ENCODE measurements around the gene OMP. TPM values are rescaled to one million over a fixed set of nuclear protein-coding genes. Genes with fewer than 3 reads are reported as not detected.

OMP gene
- total RNA-seq, 1 experiment from 2014 or later = not detected

DNA sequence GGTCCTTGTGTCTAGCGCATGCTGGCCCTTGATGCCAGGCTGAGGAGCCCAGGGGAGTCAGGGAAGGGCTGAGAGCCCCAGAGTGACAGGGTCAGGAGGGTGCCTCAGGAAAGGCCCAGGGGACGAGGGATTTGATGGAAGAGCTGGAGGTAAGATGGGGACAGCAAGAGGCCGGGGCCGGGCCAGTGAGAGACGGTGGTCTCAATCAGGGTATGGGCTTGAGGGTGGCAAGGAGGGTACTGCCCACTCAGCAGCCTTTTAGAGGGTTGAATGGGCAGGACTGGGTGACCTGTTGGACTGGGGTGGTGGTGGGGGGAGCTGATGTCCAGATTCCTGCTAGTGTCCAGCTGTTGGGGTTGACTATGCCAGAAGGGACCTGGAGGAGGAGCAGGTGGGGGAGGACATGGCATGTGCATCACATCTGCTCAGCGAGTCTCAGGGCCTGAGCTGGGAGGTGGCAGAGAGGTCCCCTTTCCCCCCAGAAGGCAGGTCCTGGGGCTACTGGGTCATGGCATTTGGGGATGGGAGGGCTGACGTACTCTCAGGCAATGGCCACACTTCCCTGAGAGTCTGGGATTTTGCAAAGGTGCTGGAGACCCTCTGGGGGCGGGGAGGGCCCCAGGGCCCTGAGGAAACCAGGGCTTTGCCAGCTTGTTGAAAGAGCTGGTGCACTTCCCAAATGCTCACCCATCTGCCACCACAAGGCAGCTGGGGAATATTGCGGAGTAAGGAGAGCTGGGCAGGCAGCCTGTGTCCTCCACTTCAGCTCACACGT is 43.8 kb downstream of the OMP start (continued):
- no peak for TF ChIP-seq ELF4 (CRISPR knock-in tag; IDR thresholded peaks at IDR 0.05; ENCODE audit: low read depth)
- TF ChIP-seq KAT7 (CRISPR knock-in tag; IDR thresholded peaks at IDR 0.05; ENCODE audit: borderline replicate concordance) = no peak
- TF ChIP-seq GRHL2 (CRISPR knock-in tag; IDR thresholded peaks at IDR 0.05; ENCODE audit: insufficient replicate concordance, severe bottlenecking) = no peak

DNA sequence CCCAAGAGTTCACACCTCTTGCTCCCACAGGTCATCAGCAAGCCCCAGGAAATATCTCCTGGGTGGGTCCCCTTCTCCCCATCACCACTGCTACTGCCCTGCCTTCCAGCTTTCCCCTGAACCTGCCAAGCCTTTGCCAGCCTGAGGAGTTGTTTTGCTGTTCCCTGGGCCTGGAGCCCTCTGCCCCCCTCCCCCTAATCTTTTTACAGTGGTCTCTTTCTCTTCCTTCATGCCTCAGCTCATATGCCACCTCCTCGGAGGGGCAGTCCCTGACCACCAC is 44.3 kb downstream of the OMP start:
- POLR2A ChIA-PET = interaction anchor here (0.8 kb wide), 1 partner anchor 25 kb away, joined by 4 read pairs; no protein-coding TSS in a partner anchor
- H3K9me3 Mint-ChIP-seq = no peaks in the 10 kb centered on the region
- ATAC-seq (no peak), DNase-seq (ENCODE audit: low spot score) (no peak)
- peaks cover 10% of the 10 kb centered on the region for H3K27me3 Mint-ChIP-seq (ENCODE audit: low read depth)
- TF ChIP-seq TEAD1 (CRISPR knock-in tag; IDR thresholded peaks at IDR 0.05) (no peak), ZNF317 (CRISPR knock-in tag; IDR thresholded peaks at IDR 0.05; ENCODE audit: borderline replicate concordance, low read depth) (no peak), FOXK1 (CRISPR knock-in tag; IDR thresholded peaks at IDR 0.05) (no peak), TP53 (CRISPR knock-in tag; IDR thresholded peaks at IDR 0.05) (no peak), SOX15 (CRISPR knock-in tag; IDR thresholded peaks at IDR 0.05) (no peak)
- TF ChIP-seq, protein P1, sequence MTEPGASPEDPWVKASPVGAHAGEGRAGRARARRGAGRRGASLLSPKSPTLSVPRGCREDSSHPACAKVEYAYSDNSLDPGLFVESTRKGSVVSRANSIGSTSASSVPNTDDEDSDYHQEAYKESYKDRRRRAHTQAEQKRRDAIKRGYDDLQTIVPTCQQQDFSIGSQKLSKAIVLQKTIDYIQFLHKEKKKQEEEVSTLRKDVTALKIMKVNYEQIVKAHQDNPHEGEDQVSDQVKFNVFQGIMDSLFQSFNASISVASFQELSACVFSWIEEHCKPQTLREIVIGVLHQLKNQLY (CRISPR knock-in tag; IDR thresholded peaks at IDR 0.05) = no peak
- TF ChIP-seq, protein P2, sequence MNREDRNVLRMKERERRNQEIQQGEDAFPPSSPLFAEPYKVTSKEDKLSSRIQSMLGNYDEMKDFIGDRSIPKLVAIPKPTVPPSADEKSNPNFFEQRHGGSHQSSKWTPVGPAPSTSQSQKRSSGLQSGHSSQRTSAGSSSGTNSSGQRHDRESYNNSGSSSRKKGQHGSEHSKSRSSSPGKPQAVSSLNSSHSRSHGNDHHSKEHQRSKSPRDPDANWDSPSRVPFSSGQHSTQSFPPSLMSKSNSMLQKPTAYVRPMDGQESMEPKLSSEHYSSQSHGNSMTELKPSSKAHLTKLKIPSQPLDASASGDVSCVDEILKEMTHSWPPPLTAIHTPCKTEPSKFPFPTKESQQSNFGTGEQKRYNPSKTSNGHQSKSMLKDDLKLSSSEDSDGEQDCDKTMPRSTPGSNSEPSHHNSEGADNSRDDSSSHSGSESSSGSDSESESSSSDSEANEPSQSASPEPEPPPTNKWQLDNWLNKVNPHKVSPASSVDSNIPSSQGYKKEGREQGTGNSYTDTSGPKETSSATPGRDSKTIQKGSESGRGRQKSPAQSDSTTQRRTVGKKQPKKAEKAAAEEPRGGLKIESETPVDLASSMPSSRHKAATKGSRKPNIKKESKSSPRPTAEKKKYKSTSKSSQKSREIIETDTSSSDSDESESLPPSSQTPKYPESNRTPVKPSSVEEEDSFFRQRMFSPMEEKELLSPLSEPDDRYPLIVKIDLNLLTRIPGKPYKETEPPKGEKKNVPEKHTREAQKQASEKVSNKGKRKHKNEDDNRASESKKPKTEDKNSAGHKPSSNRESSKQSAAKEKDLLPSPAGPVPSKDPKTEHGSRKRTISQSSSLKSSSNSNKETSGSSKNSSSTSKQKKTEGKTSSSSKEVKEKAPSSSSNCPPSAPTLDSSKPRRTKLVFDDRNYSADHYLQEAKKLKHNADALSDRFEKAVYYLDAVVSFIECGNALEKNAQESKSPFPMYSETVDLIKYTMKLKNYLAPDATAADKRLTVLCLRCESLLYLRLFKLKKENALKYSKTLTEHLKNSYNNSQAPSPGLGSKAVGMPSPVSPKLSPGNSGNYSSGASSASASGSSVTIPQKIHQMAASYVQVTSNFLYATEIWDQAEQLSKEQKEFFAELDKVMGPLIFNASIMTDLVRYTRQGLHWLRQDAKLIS (CRISPR knock-in tag; IDR thresholded peaks at IDR 0.05; ENCODE audit: borderline replicate concordance) = no peak
- peaks cover 23% of the 10 kb centered on the region for H3K4me1 Mint-ChIP-seq
- H3K27ac Mint-ChIP-seq = no peak overlapping the region
- peak overlapping the region; percentile 78 for H3K4me3 Mint-ChIP-seq
- CTCF ChIA-PET = interaction anchor here (0.9 to 5.5 kb wide), 9 partner anchors 19 to 413 kb away, joined by 3 to 46 read pairs (median 5); partner anchors contain the start of gene MYO7A
- H3K36me3 Mint-ChIP-seq = no peaks in the 10 kb centered on the region

DNA sequence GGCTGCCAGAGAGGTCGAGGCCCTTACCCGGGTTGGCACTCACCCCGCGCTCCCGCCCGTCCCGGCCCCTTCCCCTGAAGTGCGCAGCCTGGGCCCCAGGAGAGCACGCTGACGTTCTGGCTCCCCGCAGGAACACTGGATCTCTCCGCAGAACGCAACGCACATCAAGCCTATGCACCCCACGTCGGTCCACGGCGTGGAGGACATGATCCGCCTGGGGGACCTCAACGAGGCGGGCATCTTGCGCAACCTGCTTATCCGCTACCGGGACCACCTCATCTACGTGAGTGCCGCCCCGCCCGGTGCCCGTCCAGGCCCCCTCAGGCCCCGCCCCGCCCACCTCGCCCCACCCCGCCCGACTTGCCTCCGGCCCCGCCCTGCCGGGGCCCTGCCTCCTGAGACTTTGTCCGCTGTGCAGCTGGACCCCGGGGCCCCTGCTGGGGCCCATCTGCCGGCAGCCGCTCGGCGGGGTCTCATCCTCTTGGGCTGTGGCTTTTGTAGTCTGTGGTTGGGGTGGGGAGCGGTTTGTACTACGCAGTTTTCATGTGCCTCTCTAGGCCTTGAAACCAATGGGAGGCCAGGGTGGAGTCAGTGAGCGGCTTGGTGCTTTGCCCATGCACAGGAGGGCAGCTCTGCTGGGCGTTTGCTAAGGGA is 45.2 kb downstream of the OMP start:
- TF ChIP-seq SMAD3 (CRISPR knock-in tag; IDR thresholded peaks at IDR 0.05; ENCODE audit: borderline replicate concordance) = 0 out of 2 replicates have a peak, but pooled peaks have one; percentile 14
- no peak for TF ChIP-seq NFE2L1 (CRISPR knock-in tag; IDR thresholded peaks at IDR 0.05)
- TF ChIP-seq, protein P3, sequence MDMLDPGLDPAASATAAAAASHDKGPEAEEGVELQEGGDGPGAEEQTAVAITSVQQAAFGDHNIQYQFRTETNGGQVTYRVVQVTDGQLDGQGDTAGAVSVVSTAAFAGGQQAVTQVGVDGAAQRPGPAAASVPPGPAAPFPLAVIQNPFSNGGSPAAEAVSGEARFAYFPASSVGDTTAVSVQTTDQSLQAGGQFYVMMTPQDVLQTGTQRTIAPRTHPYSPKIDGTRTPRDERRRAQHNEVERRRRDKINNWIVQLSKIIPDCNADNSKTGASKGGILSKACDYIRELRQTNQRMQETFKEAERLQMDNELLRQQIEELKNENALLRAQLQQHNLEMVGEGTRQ (CRISPR knock-in tag; IDR thresholded peaks at IDR 0.05) = 0 out of 2 replicates have a peak, but pooled peaks have one; percentile 16
- TF ChIP-seq TP53 (CRISPR knock-in tag; IDR thresholded peaks at IDR 0.05) = 0 out of 2 replicates have a peak, but pooled peaks have one; percentile 27
- TF ChIP-seq ZNF423 (CRISPR knock-in tag; IDR thresholded peaks at IDR 0.05) = peak; percentile 72
- TF ChIP-seq FOXP1 (CRISPR knock-in tag; IDR thresholded peaks at IDR 0.05; ENCODE audit: borderline replicate concordance) = peak; percentile 39; the same call in 1 of the 2 replicates
- TF ChIP-seq ZNF232 (CRISPR knock-in tag; IDR thresholded peaks at IDR 0.05) = 0 out of 2 replicates have a peak, but pooled peaks have one; percentile 19
- 0 out of 2 replicates have a peak, but pooled peaks have one; percentile 26 for TF ChIP-seq ZBTB21 (CRISPR knock-in tag; IDR thresholded peaks at IDR 0.05; ENCODE audit: borderline replicate concordance)
- no peak for TF ChIP-seq GRHL2 (CRISPR knock-in tag; IDR thresholded peaks at IDR 0.05; ENCODE audit: insufficient replicate concordance, severe bottlenecking)
- Mint-ChIP-seq H3K9me3 (no peaks in the 10 kb centered on the region), H3K4me1 (peaks cover 23% of the 10 kb centered on the region), H3K36me3 (no peaks in the 10 kb centered on the region), H3K27me3 (ENCODE audit: low read depth) (peaks cover 10% of the 10 kb centered on the region), H3K27ac (peak overlapping the region; percentile 53), H3K4me3 (peak overlapping the region; percentile 78)
- ATAC-seq (peak; percentile 75), DNase-seq (ENCODE audit: low spot score) (peak; percentile 66)
- ChIA-PET CTCF (interaction anchor here (0.7 to 5.5 kb wide), 9 partner anchors 20 to 414 kb away, joined by 3 to 46 read pairs (median 7); partner anchors contain the start of gene MYO7A), POLR2A (interaction anchor here (0.8 to 1.2 kb wide), 2 partner anchors 27 to 28 kb away, joined by 3 read pairs; no protein-coding TSS in a partner anchor)
